ENCODE data around the gene TLR8.

Gene TLR8

DNA sequence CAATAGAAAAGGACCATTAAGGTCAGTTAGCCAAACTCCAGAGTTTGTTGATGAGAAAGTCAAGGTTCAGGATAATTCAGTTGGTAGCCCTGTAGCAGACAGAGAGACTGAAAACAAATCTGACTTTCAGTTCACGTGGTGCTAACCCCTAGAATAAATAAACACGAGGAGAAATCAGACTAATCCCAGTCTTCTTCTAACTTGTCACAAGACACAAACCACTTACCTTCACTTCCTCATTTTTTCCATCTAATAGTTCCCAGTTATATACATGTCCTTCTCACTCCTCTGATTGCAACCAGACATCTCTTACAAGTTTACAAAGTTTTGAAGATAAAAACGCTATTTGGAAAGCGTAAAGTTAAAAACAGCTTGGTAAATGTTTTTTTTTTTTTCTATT lies 31.8 kb upstream of the TLR8 start:
- no peak for DNase-seq (ENCODE audit: low spot score)
- TF ChIP-seq CTCF (IDR thresholded peaks at IDR 0.05; ENCODE audit: extremely low read depth, missing control alignments), result no peak

DNA sequence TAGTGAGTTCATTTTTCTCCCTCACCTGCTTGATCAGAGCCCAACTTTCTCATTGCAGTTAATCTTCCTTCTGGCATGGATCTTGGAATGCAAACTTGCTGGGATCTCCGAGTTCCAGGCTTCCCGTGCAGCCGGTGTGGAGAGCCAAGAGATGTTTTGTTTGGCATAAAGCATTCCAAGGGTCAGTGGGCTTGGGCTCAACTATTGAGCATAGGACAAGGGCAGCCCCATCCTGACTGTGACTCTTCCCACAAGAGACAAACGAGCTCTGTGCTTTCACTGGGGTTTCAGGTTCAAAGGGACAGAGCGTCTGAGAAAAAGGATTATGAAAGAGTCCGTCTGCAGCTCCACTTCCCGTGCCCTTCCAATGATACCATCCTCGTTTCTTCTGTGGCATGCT lies 29.0 kb upstream of the TLR8 start:
- no peak for TF ChIP-seq CTCF (IDR thresholded peaks at IDR 0.05; ENCODE audit: extremely low read depth, missing control alignments)
- no peak for DNase-seq (ENCODE audit: low spot score)

GRCh38 chrX:12878536-12878935 lies 27.9 kb upstream of the TLR8 start:
- TF ChIP-seq CTCF (IDR thresholded peaks at IDR 0.05; ENCODE audit: extremely low read depth, missing control alignments), result no peak
- no peak for DNase-seq (ENCODE audit: low spot score)

GRCh38 chrX:12881914-12882313 lies 24.5 kb upstream of the TLR8 start:
- DNase-seq (ENCODE audit: low spot score), result no peak
- no peak for TF ChIP-seq CTCF (IDR thresholded peaks at IDR 0.05; ENCODE audit: extremely low read depth, missing control alignments)

DNA sequence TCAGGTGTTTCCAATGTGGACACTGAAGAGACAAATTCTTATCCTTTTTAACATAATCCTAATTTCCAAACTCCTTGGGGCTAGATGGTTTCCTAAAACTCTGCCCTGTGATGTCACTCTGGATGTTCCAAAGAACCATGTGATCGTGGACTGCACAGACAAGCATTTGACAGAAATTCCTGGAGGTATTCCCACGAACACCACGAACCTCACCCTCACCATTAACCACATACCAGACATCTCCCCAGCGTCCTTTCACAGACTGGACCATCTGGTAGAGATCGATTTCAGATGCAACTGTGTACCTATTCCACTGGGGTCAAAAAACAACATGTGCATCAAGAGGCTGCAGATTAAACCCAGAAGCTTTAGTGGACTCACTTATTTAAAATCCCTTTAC lies 20.9 kb upstream of the TLR8 start:
- TF ChIP-seq CTCF (IDR thresholded peaks at IDR 0.05; ENCODE audit: extremely low read depth, missing control alignments), result no peak
- DNase-seq (ENCODE audit: low spot score), result no peak

DNA sequence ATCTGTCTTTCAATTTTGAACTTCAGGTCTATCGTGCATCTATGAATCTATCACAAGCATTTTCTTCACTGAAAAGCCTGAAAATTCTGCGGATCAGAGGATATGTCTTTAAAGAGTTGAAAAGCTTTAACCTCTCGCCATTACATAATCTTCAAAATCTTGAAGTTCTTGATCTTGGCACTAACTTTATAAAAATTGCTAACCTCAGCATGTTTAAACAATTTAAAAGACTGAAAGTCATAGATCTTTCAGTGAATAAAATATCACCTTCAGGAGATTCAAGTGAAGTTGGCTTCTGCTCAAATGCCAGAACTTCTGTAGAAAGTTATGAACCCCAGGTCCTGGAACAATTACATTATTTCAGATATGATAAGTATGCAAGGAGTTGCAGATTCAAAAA lies 19.9 kb upstream of the TLR8 start:
- TF ChIP-seq CTCF (IDR thresholded peaks at IDR 0.05; ENCODE audit: extremely low read depth, missing control alignments), result no peak

GRCh38 chrX:12887141-12887540 lies 19.3 kb upstream of the TLR8 start:
- no peak for TF ChIP-seq CTCF (IDR thresholded peaks at IDR 0.05; ENCODE audit: extremely low read depth, missing control alignments)
- no peak for DNase-seq (ENCODE audit: low spot score)

More for the DNA sequence above, 19.9 kb upstream of the TLR8 start:
- DNase-seq (ENCODE audit: low spot score), result no peak

All from GM20000 (cell line).